H4 (cell line): Measurements from ENCODE around the gene GOLPH3. TPM values are rescaled to one million over a fixed set of nuclear protein-coding genes. Genes with fewer than 3 reads are reported as not detected.

Experiments used
- DNase-seq: peaks from one replicate; pipeline ENCODE4 v3.0.0-alpha.2; 2015; ENCODE audit warnings: low spot score
- total RNA-seq: library from RNA; depleted of rRNA; stranded (reverse); fragments of >200 nt; shearing (Covaris generic); gene quantifications from 2 replicates; pipeline ENCODE4 v1.2.3, GENCODE V29; 2014

The GOLPH3 gene
- total RNA-seq, 1 experiment from 2014 or later, result 52.2 TPM

DNA sequence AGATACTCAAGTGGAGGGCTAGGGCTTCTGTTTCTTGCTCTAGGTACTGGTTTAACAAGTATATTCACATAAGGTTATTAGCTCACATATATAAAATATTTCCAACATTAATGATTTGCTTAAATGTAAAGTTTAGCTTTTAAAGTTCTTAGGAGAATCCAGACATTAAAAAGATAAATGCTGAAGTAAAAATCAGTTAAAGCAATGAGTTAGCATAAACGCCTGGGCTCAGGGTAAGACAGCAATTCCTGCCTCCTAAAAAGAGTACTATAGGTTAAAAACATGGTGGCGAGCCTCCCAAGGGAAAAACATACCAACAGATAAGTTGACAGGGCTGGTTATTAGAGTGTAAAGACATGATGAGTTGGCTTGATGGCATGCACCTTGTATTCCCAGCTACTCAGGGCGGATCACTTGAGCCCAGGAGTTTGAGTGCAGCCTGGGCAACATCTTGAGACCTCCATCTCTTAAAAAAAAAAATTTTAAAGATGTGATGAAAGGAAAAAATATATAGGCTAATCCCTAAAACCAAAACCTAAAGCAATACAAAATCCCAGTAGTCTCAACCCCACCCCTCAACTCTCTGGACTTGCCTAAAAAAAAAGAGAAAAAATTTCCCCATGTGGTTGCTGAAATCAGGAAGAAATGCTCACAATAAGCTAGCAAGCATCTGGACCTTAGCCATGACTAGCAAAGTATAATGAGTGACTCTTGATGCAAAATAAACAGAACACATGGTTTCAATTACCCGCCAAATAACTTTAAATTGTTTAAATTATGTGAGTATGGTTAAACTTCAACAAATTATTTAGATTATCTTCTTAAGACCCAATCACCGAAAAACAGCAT, 3.6 kb downstream of the GOLPH3 start:
- DNase-seq, result peak; percentile 67

DNA sequence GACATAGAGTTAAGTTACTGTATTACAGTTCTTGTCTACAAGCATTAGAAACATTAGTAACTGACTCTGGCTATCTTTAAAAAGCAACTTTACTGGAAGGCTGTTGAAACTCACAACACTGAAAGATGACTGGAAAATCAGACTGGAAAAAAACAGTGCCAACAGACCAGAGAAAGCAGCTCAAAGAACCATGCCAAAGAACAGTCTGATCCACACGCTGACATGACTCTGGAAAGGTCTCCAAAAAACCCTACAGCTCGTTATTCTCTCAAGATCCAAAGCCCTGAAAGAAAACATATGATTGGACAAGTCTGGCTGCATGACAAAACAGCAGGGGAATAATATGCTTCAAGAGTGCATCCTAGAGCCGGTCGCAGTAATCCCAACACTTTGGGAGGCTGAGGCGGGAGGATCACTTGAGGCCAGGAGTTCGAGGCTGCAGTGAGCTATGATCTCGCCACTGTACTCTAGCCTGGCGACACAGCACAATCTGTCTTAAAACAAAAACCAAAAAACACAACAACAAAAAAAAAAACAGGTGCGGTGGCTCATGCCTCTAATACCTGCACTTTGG, 5.6 kb downstream of the GOLPH3 start:
- no peak for DNase-seq

DNA sequence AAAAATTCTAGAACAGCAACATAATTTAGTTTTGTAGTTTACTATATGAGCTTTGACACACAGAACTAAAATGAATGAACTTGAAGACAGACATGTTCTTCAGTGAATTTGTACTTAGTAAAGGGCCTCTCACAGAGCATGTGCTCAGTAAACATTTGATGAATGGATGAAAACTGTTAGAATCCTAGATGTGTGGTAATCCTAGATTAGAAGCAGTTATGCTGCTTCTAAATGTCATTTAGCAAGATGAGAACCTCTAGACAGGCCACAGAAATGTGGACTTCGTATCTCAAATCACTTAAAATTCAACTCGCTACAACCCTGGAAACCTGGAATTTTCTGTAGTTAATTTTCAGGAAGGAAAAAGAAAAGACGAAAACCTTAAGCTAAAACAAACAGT, 8.5 kb downstream of the GOLPH3 start:
- no peak for DNase-seq

GRCh38 chr5:32163785-32164184, 10.3 kb downstream of the GOLPH3 start:
- no peak for DNase-seq

- DNase-seq, result no peak
Observed at GRCh38 chr5:32163053-32163452, 11.1 kb downstream of the GOLPH3 start.

GRCh38 chr5:32160228-32160627, 13.9 kb downstream of the GOLPH3 start:
- DNase-seq, result no peak

- DNase-seq, result no peak
Observed at GRCh38 chr5:32159328-32160072, 14.6 kb downstream of the GOLPH3 start.

DNA sequence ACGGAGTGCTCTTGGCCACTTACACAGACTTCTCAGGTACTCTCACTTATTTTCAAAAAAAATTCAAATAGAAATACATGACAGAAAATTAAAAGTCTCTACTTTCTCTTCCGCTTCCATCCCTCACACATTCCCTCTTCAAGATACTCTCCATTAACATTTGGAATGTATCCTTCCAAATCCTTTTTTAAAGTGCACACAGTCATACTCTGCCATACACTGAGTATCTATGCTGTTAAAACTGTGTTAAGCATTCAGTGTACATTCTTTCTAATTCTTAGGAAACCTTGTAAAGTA, 15.5 kb downstream of the GOLPH3 start:
- DNase-seq, result no peak

GRCh38 chr5:32157078-32157477, 17.0 kb downstream of the GOLPH3 start:
- DNase-seq, result no peak

- no peak for DNase-seq
Observed at GRCh38 chr5:32156635-32157034, 17.5 kb downstream of the GOLPH3 start.

DNA sequence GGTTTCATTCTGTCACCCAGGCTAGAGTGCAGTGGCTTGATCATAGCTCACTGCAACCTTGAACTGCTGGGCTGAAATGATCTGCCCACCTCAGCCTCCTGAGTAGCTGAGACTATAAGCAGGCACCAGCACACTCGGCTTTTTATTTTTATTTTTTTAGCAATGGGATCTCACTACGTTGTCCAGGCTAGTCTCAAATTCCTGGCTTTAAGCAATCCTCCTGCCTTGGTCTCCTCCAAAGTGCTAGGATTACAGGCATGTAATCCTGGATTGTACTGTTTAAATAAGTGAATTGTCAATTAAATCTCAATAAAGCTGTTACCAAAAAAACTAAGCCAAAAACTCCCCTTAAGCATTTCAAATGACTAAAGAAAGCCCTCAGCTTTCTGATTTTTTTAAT, 18.9 kb downstream of the GOLPH3 start:
- no peak for DNase-seq

DNA sequence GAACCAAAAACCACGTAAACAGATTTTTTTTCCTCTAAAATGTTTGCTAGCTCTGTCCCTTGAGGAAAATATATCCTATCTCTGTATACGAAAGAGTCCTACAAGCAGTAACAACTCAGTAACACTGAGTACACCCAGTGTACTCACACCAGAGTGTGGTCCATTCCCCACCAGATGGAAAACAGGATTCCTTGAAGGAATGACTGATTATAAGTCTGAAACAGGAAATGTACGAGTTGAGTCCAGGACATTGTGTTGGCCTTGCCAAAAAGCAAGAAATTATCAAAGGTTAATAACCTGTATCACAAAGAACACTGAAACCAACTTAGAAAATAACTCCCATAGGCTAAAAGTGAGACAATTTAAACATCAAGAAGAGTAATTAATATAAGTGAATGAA, 20.4 kb downstream of the GOLPH3 start:
- no peak for DNase-seq

GRCh38 chr5:32151198-32151597, 22.9 kb downstream of the GOLPH3 start:
- DNase-seq, result no peak

- DNase-seq, result no peak
Observed at GRCh38 chr5:32150366-32150765, 23.8 kb downstream of the GOLPH3 start.

GRCh38 chr5:32147959-32148358, 26.2 kb downstream of the GOLPH3 start:
- no peak for DNase-seq

DNA sequence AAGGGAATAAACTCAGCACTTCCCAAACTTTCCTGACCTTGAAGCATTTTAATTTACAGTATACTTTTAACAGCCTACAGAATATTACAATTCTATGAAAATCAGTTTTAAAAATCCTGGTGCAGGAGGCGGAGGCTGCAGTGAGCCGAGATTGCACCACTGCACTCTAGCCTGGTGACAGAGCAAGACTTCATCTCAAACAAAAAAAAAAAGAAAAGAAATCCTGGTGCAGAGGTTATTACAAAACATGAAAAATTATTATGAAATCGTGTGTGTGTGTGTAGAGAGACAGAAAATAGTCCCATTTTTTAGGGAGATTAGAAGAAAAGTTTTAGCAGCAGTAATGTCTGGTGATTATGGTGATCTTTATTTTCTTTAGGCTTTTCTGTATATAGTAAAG, 26.9 kb downstream of the GOLPH3 start:
- no peak for DNase-seq

GRCh38 chr5:32145378-32145777, 28.7 kb downstream of the GOLPH3 start:
- no peak for DNase-seq

DNA sequence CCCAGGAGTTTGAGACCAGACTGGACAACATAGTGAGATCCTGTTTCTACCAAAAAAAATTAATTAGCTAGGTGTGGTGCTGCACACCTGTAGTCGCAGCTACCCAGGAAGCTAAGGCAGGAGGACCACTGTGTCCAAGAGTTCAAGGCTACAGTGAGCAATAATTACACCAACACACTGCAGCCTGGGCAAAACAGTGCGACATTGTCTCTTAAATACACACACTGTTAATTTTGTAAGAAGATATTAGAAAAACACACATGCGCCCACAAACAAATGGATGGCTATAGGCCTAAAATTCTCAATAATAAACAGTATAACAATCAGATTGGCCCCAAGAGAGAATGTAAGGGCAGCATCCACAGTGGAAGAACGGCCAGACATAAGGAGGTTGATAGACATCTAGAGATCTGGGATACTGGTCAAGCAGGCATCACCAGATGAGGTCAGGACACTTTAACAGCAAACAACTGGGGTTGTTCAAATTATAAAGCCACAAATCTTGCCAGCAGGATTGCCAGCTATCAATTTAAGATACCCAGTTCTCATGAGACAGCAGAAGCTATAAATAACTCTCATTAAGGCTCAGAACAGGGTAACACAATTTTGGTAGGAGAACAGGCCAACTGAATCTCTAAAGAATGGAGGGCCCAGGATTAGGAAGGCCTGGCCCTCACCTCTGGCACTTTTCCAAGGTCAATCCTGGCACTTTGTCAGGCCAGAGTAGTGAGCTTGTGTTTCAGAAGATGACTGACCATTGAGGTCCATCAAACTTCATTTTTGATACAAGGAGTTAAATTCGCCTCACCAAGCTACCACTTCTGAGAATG, 29.5 kb downstream of the GOLPH3 start:
- DNase-seq, result no peak

- no peak for DNase-seq
Observed at GRCh38 chr5:32143617-32144377, 30.3 kb downstream of the GOLPH3 start.

DNA sequence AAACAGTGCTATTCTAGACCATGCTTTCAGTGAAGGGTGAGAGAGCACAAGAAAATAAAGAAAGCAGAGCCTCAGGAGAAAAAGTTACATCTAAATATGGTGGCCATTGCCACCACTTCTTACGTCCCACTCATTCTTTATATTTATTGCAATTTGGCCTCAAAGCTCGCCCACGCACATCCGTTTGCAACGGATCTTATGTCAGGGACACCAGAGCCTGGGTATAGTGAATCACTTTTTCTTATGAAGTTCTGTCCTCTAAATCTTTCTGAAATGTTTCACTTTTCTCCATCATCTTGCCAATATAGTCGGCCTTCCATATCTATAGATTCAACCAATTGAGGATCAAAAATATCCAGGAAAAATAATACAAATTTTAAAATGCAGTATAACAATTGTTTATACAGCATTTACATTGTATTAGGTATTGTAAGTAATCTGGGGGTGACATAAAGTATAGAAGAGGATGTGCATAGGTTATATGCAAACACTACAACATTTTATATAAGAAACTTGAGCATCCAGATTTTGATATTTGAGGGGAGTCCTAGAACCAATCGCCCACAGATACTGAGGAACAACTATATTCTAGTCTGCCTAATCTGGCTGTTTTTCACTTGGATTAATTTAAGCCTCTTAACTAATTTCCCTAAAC, 35.2 kb downstream of the GOLPH3 start:
- DNase-seq, result no peak

DNA sequence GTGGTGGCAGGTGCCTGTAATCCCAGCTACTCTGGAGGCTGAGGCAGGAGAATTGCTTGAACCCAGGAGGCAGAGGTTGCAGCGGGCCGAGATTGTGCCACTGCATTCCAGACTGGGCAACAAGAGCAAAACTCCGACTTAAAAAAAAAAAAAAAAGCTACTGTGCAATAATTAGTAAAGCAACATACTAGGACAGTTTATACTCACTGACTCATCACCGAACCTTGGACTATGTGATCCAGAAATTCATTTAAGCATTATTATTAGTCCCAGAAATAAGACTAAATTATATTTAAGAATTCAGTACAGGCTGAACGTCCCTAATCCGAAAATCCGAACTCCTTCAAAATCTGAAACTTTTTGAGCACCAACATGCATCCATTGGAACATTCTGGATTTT, 37.8 kb downstream of the GOLPH3 start:
- no peak for DNase-seq
